ENCODE data around the gene ATRNL1.

Gene ATRNL1

DNA sequence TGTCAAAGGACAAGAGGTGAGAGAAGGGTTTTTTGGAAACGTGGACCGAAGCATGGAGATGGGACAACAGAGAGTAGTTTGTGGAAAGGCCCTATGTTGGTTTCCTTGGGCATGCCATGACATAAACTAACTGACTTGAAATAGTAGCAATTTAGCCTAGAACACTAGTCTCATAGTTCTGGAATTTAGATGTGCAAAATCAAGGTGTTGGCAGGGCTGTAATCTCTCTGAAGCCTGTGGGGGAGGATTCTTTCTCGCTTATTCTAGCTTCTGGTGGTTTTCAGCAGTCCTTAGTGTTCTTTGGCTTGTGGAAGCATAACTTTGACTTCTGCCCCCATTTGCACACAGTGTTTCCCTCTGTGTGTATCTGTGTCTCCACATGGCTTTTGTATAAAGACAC lies 896.5 kb downstream of the ATRNL1 start:
- Histone ChIP-seq H3K27me3 (ENCODE audit: control insufficient read depth, low read length) (no peaks in the 10 kb centered on the region), H3K4me1 (ENCODE audit: control insufficient read depth, low read length) (no peaks in the 10 kb centered on the region), H3K36me3 (ENCODE audit: control insufficient read depth, low read length) (no peaks in the 10 kb centered on the region), H3K4me2 (ENCODE audit: low read length) (no peak overlapping the region), H3F3A (ENCODE audit: control insufficient read depth, insufficient read depth) (no peaks in the 10 kb centered on the region), H3K4me3 (ENCODE audit: low read length) (no peak overlapping the region), H4K20me1 (ENCODE audit: control insufficient read depth, insufficient read depth, low read depth, low read length) (no peaks in the 10 kb centered on the region), H3K27ac (ENCODE audit: low read depth, low read length) (no peak overlapping the region), H3K79me2 (ENCODE audit: control insufficient read depth, low read length) (no peaks in the 10 kb centered on the region), H3K9me2 (replicated peaks; ENCODE audit: control insufficient read depth, low read length) (no peaks in the 10 kb centered on the region), H3K9me3 (ENCODE audit: control insufficient read depth, insufficient read depth, low read length) (peaks cover 3% of the 10 kb centered on the region; the same call in 1 of the 2 replicates)
- TF ChIP-seq, protein P1, sequence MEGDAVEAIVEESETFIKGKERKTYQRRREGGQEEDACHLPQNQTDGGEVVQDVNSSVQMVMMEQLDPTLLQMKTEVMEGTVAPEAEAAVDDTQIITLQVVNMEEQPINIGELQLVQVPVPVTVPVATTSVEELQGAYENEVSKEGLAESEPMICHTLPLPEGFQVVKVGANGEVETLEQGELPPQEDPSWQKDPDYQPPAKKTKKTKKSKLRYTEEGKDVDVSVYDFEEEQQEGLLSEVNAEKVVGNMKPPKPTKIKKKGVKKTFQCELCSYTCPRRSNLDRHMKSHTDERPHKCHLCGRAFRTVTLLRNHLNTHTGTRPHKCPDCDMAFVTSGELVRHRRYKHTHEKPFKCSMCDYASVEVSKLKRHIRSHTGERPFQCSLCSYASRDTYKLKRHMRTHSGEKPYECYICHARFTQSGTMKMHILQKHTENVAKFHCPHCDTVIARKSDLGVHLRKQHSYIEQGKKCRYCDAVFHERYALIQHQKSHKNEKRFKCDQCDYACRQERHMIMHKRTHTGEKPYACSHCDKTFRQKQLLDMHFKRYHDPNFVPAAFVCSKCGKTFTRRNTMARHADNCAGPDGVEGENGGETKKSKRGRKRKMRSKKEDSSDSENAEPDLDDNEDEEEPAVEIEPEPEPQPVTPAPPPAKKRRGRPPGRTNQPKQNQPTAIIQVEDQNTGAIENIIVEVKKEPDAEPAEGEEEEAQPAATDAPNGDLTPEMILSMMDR (IDR thresholded peaks at IDR 0.05; ENCODE audit: low read depth, low read length, poor library complexity, severe bottlenecking) = no peak
- TF ChIP-seq EZH2phosphoT487 (IDR thresholded peaks at IDR 0.05; ENCODE audit: borderline replicate concordance, low read length) = no peak

DNA sequence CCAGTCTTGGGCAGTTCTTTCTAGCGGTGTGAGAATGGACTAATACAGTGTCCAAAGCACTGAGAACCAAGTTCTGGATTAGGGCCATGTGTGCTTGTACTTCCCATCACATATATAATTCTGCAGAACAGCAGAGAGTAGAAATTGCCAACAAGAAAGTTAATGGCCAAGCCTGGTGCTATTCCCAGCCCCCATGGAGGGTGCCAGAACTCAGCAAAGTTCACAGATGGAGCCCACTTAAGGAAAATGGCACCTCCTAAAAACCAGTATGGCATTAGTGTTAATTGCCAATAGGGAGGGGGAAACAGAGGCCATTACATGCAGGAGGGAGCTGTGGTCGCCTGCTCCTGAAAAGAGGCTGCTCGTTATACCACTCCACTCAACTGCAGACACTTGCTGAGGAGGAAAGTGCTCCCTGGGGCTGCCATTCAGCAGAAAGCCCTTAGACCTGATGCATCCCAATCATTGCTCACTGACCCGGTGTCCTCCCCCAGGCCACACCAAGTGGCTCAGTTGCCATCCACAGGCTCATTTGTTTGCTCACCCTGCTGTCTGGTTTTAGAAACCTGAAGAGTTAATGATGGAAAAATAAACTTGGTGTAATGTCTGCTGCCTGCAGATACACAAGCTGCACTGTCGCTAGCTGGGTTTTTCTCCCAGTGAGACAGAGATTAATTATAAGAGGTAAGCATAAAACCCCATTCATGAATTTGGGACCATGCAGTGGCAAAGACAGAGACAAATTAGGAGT lies 899.2 kb downstream of the ATRNL1 start:
- H4K20me1 ChIP-seq (ENCODE audit: control insufficient read depth, insufficient read depth, low read depth, low read length) = no peaks in the 10 kb centered on the region

DNA sequence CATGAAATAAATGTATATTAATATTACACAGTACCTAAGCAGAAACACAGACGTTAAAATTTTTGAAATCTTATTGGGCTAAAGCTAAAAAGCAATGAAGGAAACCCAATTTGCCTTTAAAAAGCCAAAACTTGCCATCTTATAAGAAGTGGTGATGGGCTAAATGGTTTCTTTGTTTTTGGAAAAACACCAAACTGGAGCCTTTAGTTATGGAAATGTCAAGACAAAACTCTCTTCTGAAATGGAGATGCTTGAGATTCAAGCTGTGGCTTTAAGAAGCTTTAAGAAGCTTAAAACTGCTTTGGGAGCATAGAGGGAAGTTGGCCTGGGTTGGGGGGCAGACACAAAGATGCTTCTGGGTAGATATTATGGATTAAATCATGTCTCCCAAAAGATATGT lies 902.9 kb downstream of the ATRNL1 start:
- Histone ChIP-seq H3K4me3 (ENCODE audit: low read length) (no peak overlapping the region), H3K36me3 (ENCODE audit: control insufficient read depth, low read length) (no peaks in the 10 kb centered on the region), H3K27me3 (ENCODE audit: control insufficient read depth, low read length) (no peaks in the 10 kb centered on the region), H3F3A (ENCODE audit: control insufficient read depth, insufficient read depth) (no peaks in the 10 kb centered on the region), H3K9me3 (ENCODE audit: control insufficient read depth, insufficient read depth, low read length) (no peaks in the 10 kb centered on the region), H3K9me2 (replicated peaks; ENCODE audit: control insufficient read depth, low read length) (no peaks in the 10 kb centered on the region), H3K27ac (ENCODE audit: low read depth, low read length) (no peak overlapping the region), H3K79me2 (ENCODE audit: control insufficient read depth, low read length) (no peaks in the 10 kb centered on the region), H3K4me1 (ENCODE audit: control insufficient read depth, low read length) (no peaks in the 10 kb centered on the region), H3K4me2 (ENCODE audit: low read length) (no peak overlapping the region), H4K20me1 (ENCODE audit: control insufficient read depth, insufficient read depth, low read depth, low read length) (no peaks in the 10 kb centered on the region)
- TF ChIP-seq EZH2phosphoT487 (IDR thresholded peaks at IDR 0.05; ENCODE audit: borderline replicate concordance, low read length) = no peak
- TF ChIP-seq, protein P1 (IDR thresholded peaks at IDR 0.05; ENCODE audit: low read depth, low read length, poor library complexity, severe bottlenecking) = no peak

More for the DNA sequence above, 899.2 kb downstream of the ATRNL1 start:
- no peaks in the 10 kb centered on the region for H3F3A ChIP-seq (ENCODE audit: control insufficient read depth, insufficient read depth)
- no peaks in the 10 kb centered on the region for H3K27me3 ChIP-seq (ENCODE audit: control insufficient read depth, low read length)
- H3K9me2 ChIP-seq (replicated peaks; ENCODE audit: control insufficient read depth, low read length) = no peaks in the 10 kb centered on the region
- H3K27ac ChIP-seq (ENCODE audit: low read depth, low read length) = no peak overlapping the region
- no peaks in the 10 kb centered on the region for H3K36me3 ChIP-seq (ENCODE audit: control insufficient read depth, low read length)
- no peak for TF ChIP-seq EZH2phosphoT487 (IDR thresholded peaks at IDR 0.05; ENCODE audit: borderline replicate concordance, low read length)
- TF ChIP-seq, protein P1 (IDR thresholded peaks at IDR 0.05; ENCODE audit: low read depth, low read length, poor library complexity, severe bottlenecking) = no peak
- H3K9me3 ChIP-seq (ENCODE audit: control insufficient read depth, insufficient read depth, low read length) = peaks cover 1% of the 10 kb centered on the region; the same call in 1 of the 2 replicates
- H3K4me2 ChIP-seq (ENCODE audit: low read length) = no peak overlapping the region
- H3K4me1 ChIP-seq (ENCODE audit: control insufficient read depth, low read length) = no peaks in the 10 kb centered on the region
- H3K4me3 ChIP-seq (ENCODE audit: low read length) = no peak overlapping the region
- H3K79me2 ChIP-seq (ENCODE audit: control insufficient read depth, low read length) = no peaks in the 10 kb centered on the region

Data from DOHH2 (cell line).